ENCODE data around the gene ARHGEF4. TPM values are rescaled to one million over a fixed set of nuclear protein-coding genes. Genes with fewer than 3 reads are reported as not detected.

Gene ARHGEF4
- total RNA-seq, 1 experiment from 2014 or later: 20.0 TPM

GRCh38 chr2:131039535-131039907 is 202.8 kb downstream of the ARHGEF4 start:
- ChIA-PET POLR2A (ENCODE audit: unreplicated experiment) (no interaction called here), CTCF (no interaction called here)
- DNase-seq: no peak
- no peaks in the 10 kb centered on the region for H3F3A ChIP-seq (ENCODE audit: insufficient read depth, low read depth)
- H3K27me3 ChIP-seq (ENCODE audit: insufficient read depth, low read depth): no peaks in the 10 kb centered on the region
- H3K36me3 ChIP-seq (ENCODE audit: low read depth): no peaks in the 10 kb centered on the region
- H3K27ac ChIP-seq: no peak overlapping the region
- H3K79me2 ChIP-seq (ENCODE audit: low read depth): no peaks in the 10 kb centered on the region
- H3K4me3 ChIP-seq: no peak overlapping the region
- intact Hi-C loops (cut with micrococcal nuclease; ENCODE audit: unreplicated experiment): no loop called here
- H4K20me1 ChIP-seq (ENCODE audit: insufficient read depth): no peaks in the 10 kb centered on the region
- no peaks in the 10 kb centered on the region for H3K9me2 ChIP-seq (ENCODE audit: insufficient read depth)
- TF ChIP-seq CTCF (conservative IDR thresholded peaks at IDR 0.05): no peak
- TF ChIP-seq EZH2 (IDR thresholded peaks at IDR 0.05; ENCODE audit: low read depth): no peak
- H3K4me1 ChIP-seq (replicated peaks; ENCODE audit: insufficient read depth): no peaks in the 10 kb centered on the region
- no peaks in the 10 kb centered on the region for H3K9me3 ChIP-seq (ENCODE audit: insufficient read depth, low read depth)
- H3K4me2 ChIP-seq: no peak overlapping the region
- BruUV-seq (replicated peaks): no TSS peak
- H2AFZ ChIP-seq: no peak overlapping the region

- no peak overlapping the region for H2AFZ ChIP-seq
These were observed 203.4 kb downstream of the ARHGEF4 start for GRCh38 chr2:131039908-131040660.

GRCh38 chr2:131040661-131041401 is 204.1 kb downstream of the ARHGEF4 start:
- intact Hi-C loops (cut with micrococcal nuclease; ENCODE audit: unreplicated experiment): no loop called here
- TF ChIP-seq EZH2 (IDR thresholded peaks at IDR 0.05; ENCODE audit: low read depth): no peak
- TF ChIP-seq CTCF (conservative IDR thresholded peaks at IDR 0.05): no peak
- Histone ChIP-seq H2AFZ (no peak overlapping the region), H3K36me3 (ENCODE audit: low read depth) (no peaks in the 10 kb centered on the region), H3K4me3 (no peak overlapping the region), H3K27me3 (ENCODE audit: insufficient read depth, low read depth) (no peaks in the 10 kb centered on the region), H3K79me2 (ENCODE audit: low read depth) (no peaks in the 10 kb centered on the region), H3K4me1 (replicated peaks; ENCODE audit: insufficient read depth) (no peaks in the 10 kb centered on the region), H3K4me2 (no peak overlapping the region), H4K20me1 (ENCODE audit: insufficient read depth) (no peaks in the 10 kb centered on the region), H3F3A (ENCODE audit: insufficient read depth, low read depth) (no peaks in the 10 kb centered on the region), H3K27ac (no peak overlapping the region), H3K9me2 (ENCODE audit: insufficient read depth) (no peaks in the 10 kb centered on the region), H3K9me3 (ENCODE audit: insufficient read depth, low read depth) (no peaks in the 10 kb centered on the region)
- ChIA-PET CTCF (no interaction called here), POLR2A (ENCODE audit: unreplicated experiment) (no interaction called here)
- no TSS peak for BruUV-seq (replicated peaks)
- no peak for DNase-seq

More at GRCh38 chr2:131039908-131040660, 203.4 kb downstream of the ARHGEF4 start:
- no TSS peak for BruUV-seq (replicated peaks)
- no peaks in the 10 kb centered on the region for H3F3A ChIP-seq (ENCODE audit: insufficient read depth, low read depth)
- TF ChIP-seq CTCF (conservative IDR thresholded peaks at IDR 0.05) (no peak), EZH2 (IDR thresholded peaks at IDR 0.05; ENCODE audit: low read depth) (no peak)
- DNase-seq: no peak
- no peaks in the 10 kb centered on the region for H3K79me2 ChIP-seq (ENCODE audit: low read depth)
- intact Hi-C loops (cut with micrococcal nuclease; ENCODE audit: unreplicated experiment): no loop called here
- H3K9me2 ChIP-seq (ENCODE audit: insufficient read depth): no peaks in the 10 kb centered on the region
- H4K20me1 ChIP-seq (ENCODE audit: insufficient read depth): no peaks in the 10 kb centered on the region
- H3K27me3 ChIP-seq (ENCODE audit: insufficient read depth, low read depth): no peaks in the 10 kb centered on the region
- no peaks in the 10 kb centered on the region for H3K36me3 ChIP-seq (ENCODE audit: low read depth)
- no peak overlapping the region for H3K4me2 ChIP-seq
- H3K4me1 ChIP-seq (replicated peaks; ENCODE audit: insufficient read depth): no peaks in the 10 kb centered on the region
- no peak overlapping the region for H3K4me3 ChIP-seq
- ChIA-PET CTCF (no interaction called here), POLR2A (ENCODE audit: unreplicated experiment) (no interaction called here)
- no peaks in the 10 kb centered on the region for H3K9me3 ChIP-seq (ENCODE audit: insufficient read depth, low read depth)
- H3K27ac ChIP-seq: no peak overlapping the region
